PFSK-1 (cell line): ENCODE results near the gene SLC6A9.

Experiments used
- FOXP2 ChIP-seq: optimal IDR thresholded peaks from 2 replicates; pipeline ENCODE3; 2011; ENCODE audit warnings: borderline replicate concordance, control low read depth, inconsistent platforms; ENCODE audit not compliant: insufficient read depth; ENCODE audit errors: extremely low read length, extremely low read depth
- POLR2AphosphoS5 ChIP-seq: IDR thresholded peaks from 2 replicates; pipeline ENCODE4 v1.6.1; 2012; ENCODE audit warnings: low read depth, mild to moderate bottlenecking, control low read depth, low read length, moderate library complexity
- REST ChIP-seq, 2 experiments: IDR thresholded peaks; 2 replicates each; pipeline versions ENCODE4 v1.6.1 to v1.8.0; 2011 to 2012; ENCODE audit warnings: low read depth in 2 of 2, low read length in 2 of 2, control low read depth in 1 of 2, inconsistent platforms in 1 of 2, mild to moderate bottlenecking in 1 of 2, moderate library complexity in 1 of 2; ENCODE audit not compliant: insufficient read depth in 1 of 2
- SIN3A ChIP-seq: IDR thresholded peaks from 2 replicates; pipeline ENCODE4 v1.6.1; 2012; ENCODE audit warnings: mild to moderate bottlenecking, low read length, moderate library complexity, borderline replicate concordance; ENCODE audit not compliant: insufficient read depth

- no peak for TF ChIP-seq POLR2AphosphoS5
- TF ChIP-seq REST (IDR thresholded peaks at IDR 0.05; ENCODE audit: insufficient read depth in 1 of 2, low read depth in 2 of 2, low read length in 2 of 2) = no peak
- TF ChIP-seq SIN3A = no peak
- TF ChIP-seq FOXP2 = no peak
Observed at GRCh38 chr1:44060830-44061267, 29.6 kb upstream of the SLC6A9 start.
